ENCODE data around the gene TTC27.

DNA sequence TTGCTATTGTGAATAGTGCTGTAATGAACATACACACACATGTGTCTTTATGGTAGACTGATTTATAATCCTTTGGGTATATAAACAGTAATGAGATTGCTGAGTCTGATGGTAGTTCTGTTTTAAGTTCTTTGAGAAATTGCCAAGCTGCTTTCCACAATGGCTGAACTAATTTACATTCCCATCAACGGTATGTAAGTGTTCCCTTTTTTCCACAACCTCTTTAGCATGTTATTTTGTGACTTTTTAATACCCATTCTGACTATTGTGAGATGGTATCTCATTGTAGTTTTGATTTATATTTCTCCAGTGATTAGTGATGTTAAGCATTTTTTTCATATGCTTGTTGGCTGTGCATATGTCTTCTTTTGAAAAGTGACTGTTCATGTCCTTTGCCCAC is 86.7 kb downstream of the TTC27 start:
- no peak for TF ChIP-seq FOXP2 (optimal IDR thresholded peaks at IDR 0.05; ENCODE audit: control extremely low read depth, extremely low read length, insufficient read depth)
- no peak for TF ChIP-seq EZH2 (IDR thresholded peaks at IDR 0.05)
